NOMO-1 treated with DMSO at 0.1 percent for 48 hours (cell line): ENCODE measurements around the gene PRKG1.
A peak's percentile ranks its signal among the peaks of the same experiment; 100 is the strongest.
"Not testable (repeated sequence)": the region's sequence is repeated elsewhere in the genome, so short reads cannot be mapped to it uniquely, and the experiment has no call there.

ENCODE experiments used
- DNase-seq: peaks from one replicate; lab custom pipeline; 2025; ENCODE audit not compliant: unreplicated experiment; lab: John Stamatoyannopoulos, UW

PRKG1 gene

GRCh38 chr10:52145636-52146035 is 1071.3 kb downstream of the PRKG1 start:
- no peak for DNase-seq

DNA sequence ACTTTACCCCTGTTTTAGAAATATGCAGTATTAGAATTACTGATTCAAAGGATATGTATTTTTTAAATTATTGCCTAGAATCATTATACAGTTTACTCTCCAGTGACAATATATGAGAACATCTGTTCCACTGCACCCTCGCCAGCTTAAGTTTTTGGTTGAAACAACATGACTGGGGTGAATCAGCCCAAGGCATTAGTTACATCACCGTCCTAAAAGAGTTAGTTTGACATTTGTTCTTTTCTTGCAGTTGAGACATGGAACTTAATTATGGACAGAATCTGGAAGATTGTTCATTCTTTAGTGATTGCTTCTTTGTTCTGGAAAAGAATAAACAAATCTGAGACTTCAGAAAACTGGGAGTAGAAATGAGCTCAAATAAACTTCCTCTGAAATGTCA is 1072.5 kb downstream of the PRKG1 start:
- no peak for DNase-seq

DNA sequence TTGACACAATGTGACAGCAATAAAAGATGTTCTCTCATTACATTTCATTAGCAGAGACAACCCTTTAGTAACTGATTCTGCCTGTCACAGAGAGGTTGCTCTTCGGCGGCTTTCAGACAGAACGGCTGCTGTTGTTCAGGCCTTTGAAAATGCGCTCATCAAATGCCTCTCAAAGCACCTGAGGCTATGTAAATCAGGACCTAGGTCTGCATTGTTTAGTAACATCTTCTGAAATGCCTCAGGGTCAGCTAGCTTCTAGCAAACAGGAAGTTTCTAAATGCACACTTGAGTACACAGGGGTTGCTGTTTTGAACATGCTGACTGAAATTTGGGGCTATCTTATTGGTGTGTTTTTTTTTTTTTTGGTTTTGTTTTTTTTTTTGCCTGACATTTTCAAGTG is 1096.5 kb downstream of the PRKG1 start:
- DNase-seq: no peak

- DNase-seq: no peak
Measured at GRCh38 chr10:52172581-52172980, 1098.3 kb downstream of the PRKG1 start.

DNA sequence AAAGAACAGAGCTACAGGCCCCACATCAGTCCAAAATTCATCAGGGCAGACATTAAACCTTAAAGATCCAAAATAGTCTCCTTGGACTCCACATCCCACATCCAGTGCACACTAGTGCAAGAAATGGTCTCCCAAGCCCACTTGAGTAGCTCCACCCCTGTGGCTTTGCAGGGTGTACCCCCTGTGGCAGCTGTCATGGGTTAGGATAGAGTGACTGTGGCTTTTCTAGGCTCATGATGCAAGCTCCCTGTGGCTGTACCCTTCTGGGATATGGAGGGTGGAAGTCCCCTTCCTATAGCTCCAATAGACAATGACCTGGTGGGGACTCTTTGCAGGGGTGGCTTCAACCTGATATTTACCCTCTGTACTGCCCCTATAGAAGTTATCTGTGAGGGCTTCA is 1111.0 kb downstream of the PRKG1 start:
- DNase-seq: no peak

- DNase-seq: no peak
Measured at GRCh38 chr10:52187521-52188258, 1113.4 kb downstream of the PRKG1 start.

DNA sequence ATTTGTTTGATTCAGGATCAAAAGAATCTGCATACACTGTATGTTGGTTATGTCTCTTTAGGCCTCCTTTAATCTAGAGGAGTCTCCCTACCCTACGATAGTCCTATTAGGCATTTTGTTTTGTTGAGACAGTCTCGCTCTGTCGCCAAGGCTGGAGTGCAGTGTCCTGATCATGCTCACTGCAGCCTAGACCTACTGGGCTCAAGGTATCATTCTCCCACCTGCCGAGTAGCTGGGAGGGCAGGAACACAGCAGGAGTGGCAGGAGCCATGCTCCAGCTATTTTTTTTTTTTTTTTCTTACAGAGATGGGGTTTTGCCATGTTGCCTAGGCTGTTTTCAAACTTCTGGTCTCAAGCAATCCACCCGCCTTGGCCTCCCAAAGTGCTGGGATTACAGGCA is 1116.8 kb downstream of the PRKG1 start:
- no peak for DNase-seq

GRCh38 chr10:52194191-52194590 is 1119.9 kb downstream of the PRKG1 start:
- no peak for DNase-seq

GRCh38 chr10:52194716-52195115 is 1120.4 kb downstream of the PRKG1 start:
- no peak for DNase-seq

GRCh38 chr10:52197098-52197497 is 1122.8 kb downstream of the PRKG1 start:
- no peak for DNase-seq

GRCh38 chr10:52198540-52198939 is 1124.3 kb downstream of the PRKG1 start:
- no peak for DNase-seq

GRCh38 chr10:52204906-52205305 is 1130.6 kb downstream of the PRKG1 start:
- DNase-seq: not testable (repeated sequence)

- no peak for DNase-seq
Measured at GRCh38 chr10:52208365-52208764, 1134.1 kb downstream of the PRKG1 start.

- no peak for DNase-seq
Measured at GRCh38 chr10:52210161-52210560, 1135.9 kb downstream of the PRKG1 start.

DNA sequence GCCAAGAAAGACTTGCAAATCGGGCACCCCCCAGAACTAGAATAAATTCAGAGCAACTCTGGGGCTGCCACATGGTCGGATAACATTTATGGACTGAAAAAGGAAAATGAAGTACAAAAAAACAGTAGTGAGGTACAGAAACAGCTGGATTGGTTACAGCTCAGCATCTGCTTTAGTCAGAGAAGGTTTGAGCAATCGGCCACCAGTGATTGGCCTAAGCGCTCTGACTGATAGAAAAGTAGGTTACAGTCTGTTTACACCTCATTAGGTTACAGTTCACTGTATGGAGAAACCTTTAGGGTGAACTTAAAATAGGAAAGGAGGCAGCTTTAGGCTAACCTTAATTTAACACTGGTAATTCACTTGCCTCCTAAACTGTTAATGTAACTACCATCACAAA is 1137.8 kb downstream of the PRKG1 start:
- no peak for DNase-seq

DNA sequence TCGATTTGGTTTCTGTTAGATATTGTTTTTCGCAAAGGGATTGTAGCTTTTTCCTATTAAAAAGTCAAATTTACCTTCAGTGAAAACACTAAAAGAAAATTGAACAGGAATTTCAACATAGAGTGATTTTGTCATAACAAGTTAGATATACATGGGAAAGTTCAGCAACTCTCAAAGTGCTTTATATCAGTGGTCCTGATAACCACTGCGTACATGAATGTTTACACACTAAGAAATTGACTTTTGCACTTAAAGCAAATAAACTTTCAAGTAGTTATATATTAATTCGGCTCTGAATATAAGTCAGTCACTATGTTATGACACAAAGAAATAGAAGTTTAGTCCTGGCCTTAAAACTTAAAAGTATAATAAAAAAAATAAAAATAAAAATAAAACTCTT is 1138.5 kb downstream of the PRKG1 start:
- no peak for DNase-seq

DNA sequence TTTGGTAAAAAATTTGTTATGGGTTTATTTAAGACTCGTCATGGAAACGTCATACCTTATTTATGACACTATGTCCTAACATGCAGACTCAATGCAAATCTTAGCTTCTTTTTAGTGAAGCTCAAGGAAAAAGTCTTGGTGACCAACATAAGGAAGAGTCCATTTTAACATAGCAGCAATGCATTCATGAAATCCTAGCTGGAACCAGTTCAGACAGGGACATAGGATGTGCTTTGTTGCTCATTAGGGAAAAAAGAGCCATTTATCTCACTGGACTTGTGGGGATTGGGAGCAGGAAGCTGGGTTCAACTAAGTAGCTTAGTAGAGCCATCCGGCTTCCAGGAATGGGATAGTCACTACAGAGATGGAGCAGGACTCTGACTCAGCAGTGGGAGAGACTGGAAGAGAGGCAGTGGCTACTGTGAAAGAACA is 1139.0 kb downstream of the PRKG1 start:
- no peak for DNase-seq

- DNase-seq: peak; percentile 47
Measured at GRCh38 chr10:52215745-52216361, 1141.6 kb downstream of the PRKG1 start.

DNA sequence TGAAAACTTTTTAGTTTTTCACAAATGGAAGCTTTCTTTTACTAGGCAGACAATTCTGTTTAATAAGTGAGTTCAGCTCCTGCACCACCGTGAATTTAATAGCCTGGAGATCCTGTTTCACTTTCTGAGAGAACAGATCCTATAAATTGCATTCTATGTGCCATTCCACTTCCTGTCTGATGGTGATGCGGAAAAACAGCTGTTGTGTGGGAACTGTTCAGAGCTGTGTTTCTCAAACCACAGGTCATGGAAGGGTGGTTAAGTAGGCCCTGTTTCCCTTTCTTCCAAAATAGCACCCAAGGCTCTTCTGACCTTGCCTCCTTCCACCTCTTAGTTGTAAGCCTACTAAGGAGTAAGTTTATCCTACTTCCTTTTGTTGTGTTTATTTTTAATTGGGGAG is 1142.6 kb downstream of the PRKG1 start:
- peak; percentile 31 for DNase-seq

GRCh38 chr10:52217531-52217930 is 1143.2 kb downstream of the PRKG1 start:
- no peak for DNase-seq

DNA sequence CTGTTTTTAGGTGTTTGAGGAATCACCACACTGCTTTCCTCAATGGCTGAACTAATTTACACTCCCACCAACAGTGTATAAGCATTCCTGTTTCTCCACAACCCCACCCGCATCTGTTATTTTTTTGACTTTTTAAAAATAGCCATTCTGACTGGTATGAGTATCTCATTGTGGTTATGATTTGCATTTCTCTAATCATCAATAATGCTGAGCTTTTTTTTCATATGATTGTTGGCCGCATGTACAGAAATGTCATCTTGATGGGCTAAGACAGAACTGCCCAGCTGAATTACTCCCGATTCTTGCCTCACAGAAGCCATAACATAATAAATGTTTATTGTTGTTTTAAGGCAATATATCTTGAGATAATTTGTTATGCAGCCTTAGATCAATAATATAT is 1146.7 kb downstream of the PRKG1 start:
- DNase-seq: no peak

DNA sequence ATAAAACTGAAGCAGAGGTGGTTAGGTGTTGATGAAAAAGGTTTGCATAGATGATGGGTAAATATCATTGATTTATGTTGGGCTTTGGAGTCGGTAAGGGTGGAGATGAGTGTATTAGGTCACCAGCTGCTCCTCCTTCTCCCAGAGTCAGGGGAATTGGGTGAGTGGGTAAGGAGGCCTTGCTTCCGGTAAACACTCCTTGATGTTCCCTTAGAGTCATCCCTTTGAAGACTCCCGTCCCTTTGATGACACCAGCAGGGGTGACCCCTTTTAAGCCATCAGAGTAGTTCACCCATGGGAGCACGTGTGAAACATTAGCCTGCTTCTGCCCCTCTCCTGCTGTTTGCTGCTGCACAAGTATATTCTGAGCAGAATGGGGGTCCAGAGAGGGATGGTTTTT is 1147.6 kb downstream of the PRKG1 start:
- DNase-seq: no peak
